AG04450 (cell line): Measurements from ENCODE around the gene NTM. TPM values are rescaled to one million over a fixed set of nuclear protein-coding genes. Genes with fewer than 3 reads are reported as not detected.

ENCODE experiments used
- CTCF ChIA-PET: fragments of 300-600, 350-600 bp; formaldehyde crosslinking; extraction: SDS; loops from one replicate; lab custom pipeline; 2022; ENCODE audit warnings: antibody characterized with exemption, inconsistent platforms; lab: Charles Lee
- POLR2A ChIA-PET: fragments of 350-600 bp; formaldehyde crosslinking; extraction: SDS; loops from one replicate; lab custom pipeline; 2021; ENCODE audit warnings: antibody characterized with exemption, inconsistent platforms; lab: Yijun Ruan, JAX
- DNase-seq: peaks from one replicate; pipeline ENCODE4 v3.0.0-alpha.2; 2011; ENCODE audit warnings: low read depth, low spot score
- H3K27ac ChIP-seq: one replicate; pipeline ENCODE4 v1.5.1; 2012; ENCODE audit warnings: low read depth, low read length, control low read depth
- H3K27me3 ChIP-seq: one replicate; pipeline ENCODE4 v1.6.0; 2012; ENCODE audit warnings: low read length; ENCODE audit not compliant: control insufficient read depth, insufficient read depth
- H3K4me3 ChIP-seq: 2 replicates; pipeline ENCODE4 v1.5.1; 2011; ENCODE audit warnings: mild to moderate bottlenecking, low read depth, low read length, control low read depth
- H3K9me3 ChIP-seq: 2 replicates; pipeline ENCODE4 v1.5.1; 2012; ENCODE audit warnings: low read length; ENCODE audit not compliant: control insufficient read depth, insufficient read depth
- polyA plus RNA-seq: library from polyadenylated mRNA; depleted of rRNA; stranded (reverse); fragments of >200 nt; gene quantifications from 2 replicates; pipeline ENCODE4 v1.2.3, GENCODE V29; 2011
- TF ChIP-seq, protein P1 (sequence below): IDR thresholded peaks from 2 replicates; pipeline ENCODE4 v1.5.1; 2011; ENCODE audit warnings: low read depth, low read length, control low read depth, inconsistent platforms

The NTM gene
- polyA plus RNA-seq, 1 experiment: 26.9 TPM

DNA sequence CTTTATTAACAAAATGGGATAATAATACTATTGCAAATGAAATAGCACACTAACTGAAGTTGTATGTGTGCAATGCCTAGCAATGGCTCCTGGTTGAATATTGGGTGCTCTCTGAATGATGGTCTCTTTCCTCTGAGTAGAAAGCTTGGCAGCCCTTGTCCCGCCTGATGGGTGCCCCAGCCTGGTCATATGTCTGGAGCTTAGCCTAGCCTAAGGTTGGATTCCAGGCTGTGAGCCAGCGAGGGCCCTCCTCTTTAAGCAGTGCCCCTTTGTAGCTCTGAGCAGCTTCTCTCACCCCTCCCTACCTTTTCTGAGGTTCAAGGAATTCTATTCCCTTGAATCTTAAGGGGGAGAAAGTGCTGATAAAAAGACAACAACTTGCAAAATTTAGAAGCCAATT is 499.9 kb downstream of the NTM start:
- DNase-seq: no peak
- no peaks in the 10 kb centered on the region for H3K9me3 ChIP-seq
- POLR2A ChIA-PET: no interaction called here

DNA sequence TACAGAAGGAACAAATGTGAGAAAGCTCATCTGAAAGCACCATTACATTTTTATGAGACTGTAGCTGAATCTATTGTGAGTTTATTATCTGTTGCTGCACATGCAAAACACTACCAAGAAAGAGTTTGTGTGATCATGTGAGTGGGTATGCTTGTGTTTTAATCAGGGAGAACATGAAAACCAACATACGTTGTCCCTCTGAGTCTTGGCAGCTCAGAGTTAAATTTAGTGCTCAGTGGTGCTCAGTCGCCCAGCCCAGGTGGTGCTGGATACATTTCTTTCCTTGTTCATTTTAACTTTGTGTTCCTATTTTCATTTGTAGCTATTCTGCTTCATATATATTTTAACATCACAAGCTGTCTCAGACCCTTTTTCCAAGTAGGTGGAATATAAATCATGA is 500.6 kb downstream of the NTM start:
- ChIA-PET POLR2A (no interaction called here), CTCF (interaction anchor here (0.6 to 8.3 kb wide), 11 partner anchors 39 to 442 kb away, joined by 3 to 250 read pairs (median 5); no protein-coding TSS in a partner anchor)
- Histone ChIP-seq H3K9me3 (no peaks in the 10 kb centered on the region), H3K4me3 (no peak overlapping the region), H3K27me3 (no peaks in the 10 kb centered on the region), H3K27ac (no peak overlapping the region)
- TF ChIP-seq, protein P1, sequence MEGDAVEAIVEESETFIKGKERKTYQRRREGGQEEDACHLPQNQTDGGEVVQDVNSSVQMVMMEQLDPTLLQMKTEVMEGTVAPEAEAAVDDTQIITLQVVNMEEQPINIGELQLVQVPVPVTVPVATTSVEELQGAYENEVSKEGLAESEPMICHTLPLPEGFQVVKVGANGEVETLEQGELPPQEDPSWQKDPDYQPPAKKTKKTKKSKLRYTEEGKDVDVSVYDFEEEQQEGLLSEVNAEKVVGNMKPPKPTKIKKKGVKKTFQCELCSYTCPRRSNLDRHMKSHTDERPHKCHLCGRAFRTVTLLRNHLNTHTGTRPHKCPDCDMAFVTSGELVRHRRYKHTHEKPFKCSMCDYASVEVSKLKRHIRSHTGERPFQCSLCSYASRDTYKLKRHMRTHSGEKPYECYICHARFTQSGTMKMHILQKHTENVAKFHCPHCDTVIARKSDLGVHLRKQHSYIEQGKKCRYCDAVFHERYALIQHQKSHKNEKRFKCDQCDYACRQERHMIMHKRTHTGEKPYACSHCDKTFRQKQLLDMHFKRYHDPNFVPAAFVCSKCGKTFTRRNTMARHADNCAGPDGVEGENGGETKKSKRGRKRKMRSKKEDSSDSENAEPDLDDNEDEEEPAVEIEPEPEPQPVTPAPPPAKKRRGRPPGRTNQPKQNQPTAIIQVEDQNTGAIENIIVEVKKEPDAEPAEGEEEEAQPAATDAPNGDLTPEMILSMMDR: no peak
- DNase-seq: no peak

More for the DNA sequence above, 499.9 kb downstream of the NTM start:
- Histone ChIP-seq H3K27ac (no peak overlapping the region), H3K27me3 (no peaks in the 10 kb centered on the region), H3K4me3 (no peak overlapping the region)
- CTCF ChIA-PET: interaction anchor here (0.8 to 8.3 kb wide), 12 partner anchors 31 to 442 kb away, joined by 3 to 250 read pairs (median 4); no protein-coding TSS in a partner anchor
- TF ChIP-seq, protein P1: no peak

DNA sequence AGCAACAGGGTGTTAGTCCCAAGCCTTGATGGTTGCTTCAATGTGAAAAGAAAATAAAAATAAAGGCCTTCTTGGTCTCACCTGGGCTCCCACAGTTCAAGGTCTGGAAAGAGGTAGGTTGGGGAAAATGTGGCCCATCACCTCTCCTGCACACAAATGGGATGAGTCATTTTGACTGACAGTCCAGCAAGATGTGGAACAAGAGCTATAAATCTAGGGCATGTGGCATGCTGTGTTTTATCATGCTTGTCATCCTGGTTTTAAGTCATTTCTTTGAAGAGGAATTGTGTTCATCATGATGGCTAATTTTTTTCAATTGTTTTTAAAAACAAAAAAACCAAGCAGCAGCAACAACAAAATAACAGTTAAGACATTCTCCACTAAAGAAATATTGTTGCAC is 503.7 kb downstream of the NTM start:
- ChIA-PET CTCF (no interaction called here), POLR2A (no interaction called here)
- Histone ChIP-seq H3K27me3 (no peaks in the 10 kb centered on the region), H3K27ac (no peak overlapping the region), H3K4me3 (no peak overlapping the region), H3K9me3 (no peaks in the 10 kb centered on the region)
- DNase-seq: no peak
- TF ChIP-seq, protein P1: no peak

DNA sequence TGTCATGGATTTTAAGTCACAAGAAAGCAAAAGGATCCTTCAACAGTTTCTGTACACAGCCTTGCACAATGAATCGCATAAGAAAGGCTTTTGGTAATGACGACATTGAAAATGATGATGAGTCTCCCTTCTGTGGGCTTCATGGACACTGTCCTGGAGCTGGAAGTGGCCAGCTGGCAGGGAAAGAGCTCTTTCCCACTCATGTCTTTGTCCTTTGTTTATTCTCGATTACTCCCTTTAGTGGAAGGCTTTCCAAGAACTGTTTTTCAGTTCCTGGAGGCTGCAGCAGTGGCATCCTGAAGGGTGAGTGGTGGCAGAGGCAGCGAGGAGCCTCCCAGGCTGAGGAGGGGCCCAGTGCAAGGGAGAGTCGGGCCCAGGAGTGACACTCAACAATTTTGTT is 505.2 kb downstream of the NTM start:
- Histone ChIP-seq H3K27me3 (no peaks in the 10 kb centered on the region), H3K4me3 (no peak overlapping the region), H3K27ac (no peak overlapping the region), H3K9me3 (no peaks in the 10 kb centered on the region)
- TF ChIP-seq, protein P1: no peak
- DNase-seq: no peak
- POLR2A ChIA-PET: no interaction called here
- CTCF ChIA-PET: interaction anchor here (0.8 to 1.8 kb wide), 2 partner anchors 181 to 251 kb away, joined by 3 to 10 read pairs; no protein-coding TSS in a partner anchor

DNA sequence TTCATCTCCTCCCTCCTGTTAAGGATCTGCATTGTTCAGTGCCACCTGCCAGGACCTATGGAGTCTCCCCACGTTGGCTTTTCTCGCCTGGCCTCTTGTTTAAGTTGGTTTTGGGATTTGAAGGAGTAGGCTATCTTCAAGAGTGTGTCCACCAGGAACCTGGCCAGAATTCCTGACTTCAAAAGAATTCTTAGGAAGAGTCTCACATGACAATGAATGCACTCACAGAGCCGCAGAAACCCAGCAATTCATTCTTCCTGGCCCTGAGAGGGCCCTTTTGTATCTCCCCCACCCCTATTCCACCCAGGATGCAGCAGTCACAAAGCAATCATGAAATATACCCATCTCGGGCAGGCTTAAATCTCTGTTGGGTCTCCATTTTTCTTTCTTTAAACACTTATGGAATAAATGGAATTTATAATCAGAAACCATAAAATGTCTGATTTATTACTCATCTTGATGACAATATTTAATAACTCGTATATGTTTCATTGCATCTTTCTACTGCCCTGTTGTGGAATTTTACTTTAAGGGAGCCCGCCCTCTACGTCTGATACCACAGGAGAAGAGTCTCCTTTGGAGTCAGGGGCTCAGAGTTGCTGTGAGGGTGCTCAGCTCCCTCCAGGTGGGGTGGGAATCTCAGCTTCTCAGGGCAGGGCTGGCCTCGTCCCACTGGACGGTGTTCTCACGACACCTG is 507.0 kb downstream of the NTM start:
- Histone ChIP-seq H3K4me3 (no peak overlapping the region), H3K27me3 (no peaks in the 10 kb centered on the region), H3K27ac (no peak overlapping the region), H3K9me3 (no peaks in the 10 kb centered on the region)
- CTCF ChIA-PET: interaction anchor here (1.0 to 1.1 kb wide), 2 partner anchors 9 to 186 kb away, joined by 3 to 10 read pairs; no protein-coding TSS in a partner anchor
- TF ChIP-seq, protein P1: no peak
- no peak for DNase-seq
- POLR2A ChIA-PET: no interaction called here
